VCaP (cell line): Measurements from ENCODE around the gene TTC21A.
A peak's percentile ranks its signal among the peaks of the same experiment; 100 is the strongest.

ENCODE experiments used
- H3K27ac ChIP-seq: fragments of 450-650 bp; 2 replicates; pipeline ENCODE4 v1.5.1; 2017
- TF ChIP-seq, protein P1 (sequence below): fragments of 450-650 bp; conservative IDR thresholded peaks from 2 replicates; pipeline ENCODE4 v1.5.1; 2017; ENCODE audit warnings: mild to moderate bottlenecking, moderate library complexity

TTC21A gene

GRCh38 chr3:39149059-39149455 lies 41.6 kb downstream of the TTC21A start:
- H3K27ac ChIP-seq = peak overlapping the region; percentile 84; the same call in 1 of the 2 replicates

GRCh38 chr3:39149498-39150147 lies 42.1 kb downstream of the TTC21A start:
- peak overlapping the region; percentile 84; the same call in 1 of the 2 replicates for H3K27ac ChIP-seq
- TF ChIP-seq, protein P1, sequence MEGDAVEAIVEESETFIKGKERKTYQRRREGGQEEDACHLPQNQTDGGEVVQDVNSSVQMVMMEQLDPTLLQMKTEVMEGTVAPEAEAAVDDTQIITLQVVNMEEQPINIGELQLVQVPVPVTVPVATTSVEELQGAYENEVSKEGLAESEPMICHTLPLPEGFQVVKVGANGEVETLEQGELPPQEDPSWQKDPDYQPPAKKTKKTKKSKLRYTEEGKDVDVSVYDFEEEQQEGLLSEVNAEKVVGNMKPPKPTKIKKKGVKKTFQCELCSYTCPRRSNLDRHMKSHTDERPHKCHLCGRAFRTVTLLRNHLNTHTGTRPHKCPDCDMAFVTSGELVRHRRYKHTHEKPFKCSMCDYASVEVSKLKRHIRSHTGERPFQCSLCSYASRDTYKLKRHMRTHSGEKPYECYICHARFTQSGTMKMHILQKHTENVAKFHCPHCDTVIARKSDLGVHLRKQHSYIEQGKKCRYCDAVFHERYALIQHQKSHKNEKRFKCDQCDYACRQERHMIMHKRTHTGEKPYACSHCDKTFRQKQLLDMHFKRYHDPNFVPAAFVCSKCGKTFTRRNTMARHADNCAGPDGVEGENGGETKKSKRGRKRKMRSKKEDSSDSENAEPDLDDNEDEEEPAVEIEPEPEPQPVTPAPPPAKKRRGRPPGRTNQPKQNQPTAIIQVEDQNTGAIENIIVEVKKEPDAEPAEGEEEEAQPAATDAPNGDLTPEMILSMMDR = no peak

More at GRCh38 chr3:39149059-39149455, 41.6 kb downstream of the TTC21A start:
- TF ChIP-seq, protein P1 = no peak

DNA sequence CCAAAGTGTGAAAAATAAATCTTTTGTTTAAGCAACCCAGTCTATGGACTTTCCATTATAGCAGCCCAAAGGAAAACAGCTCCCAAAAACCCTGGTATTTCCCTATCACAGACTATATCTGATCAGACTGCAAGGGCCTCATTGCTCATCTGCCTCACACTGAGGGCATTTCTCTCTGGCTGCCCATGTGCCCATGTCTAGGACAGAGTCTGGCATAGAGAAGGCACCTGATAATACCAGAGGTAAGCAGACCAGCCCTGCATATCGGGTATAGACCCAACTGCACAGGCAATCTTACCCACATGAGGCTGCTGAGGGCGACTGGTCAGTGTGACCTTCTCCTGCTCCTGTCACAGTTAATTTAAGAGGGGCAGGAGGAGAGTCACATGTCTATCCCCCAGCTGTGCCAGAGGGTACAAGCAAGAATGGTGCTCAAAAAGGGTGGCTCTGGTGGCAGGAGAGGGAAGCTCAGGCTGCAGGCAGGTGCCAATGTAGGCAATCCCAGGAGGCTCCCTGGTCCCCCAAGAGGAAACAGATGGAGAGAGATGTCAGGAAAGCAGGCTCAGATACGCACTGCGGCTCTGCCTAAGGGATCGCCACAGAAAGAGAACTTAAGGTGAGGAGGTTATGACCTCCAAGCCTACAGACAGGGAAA lies 42.8 kb downstream of the TTC21A start:
- peak overlapping the region; percentile 84 for H3K27ac ChIP-seq
- TF ChIP-seq, protein P1 = no peak

DNA sequence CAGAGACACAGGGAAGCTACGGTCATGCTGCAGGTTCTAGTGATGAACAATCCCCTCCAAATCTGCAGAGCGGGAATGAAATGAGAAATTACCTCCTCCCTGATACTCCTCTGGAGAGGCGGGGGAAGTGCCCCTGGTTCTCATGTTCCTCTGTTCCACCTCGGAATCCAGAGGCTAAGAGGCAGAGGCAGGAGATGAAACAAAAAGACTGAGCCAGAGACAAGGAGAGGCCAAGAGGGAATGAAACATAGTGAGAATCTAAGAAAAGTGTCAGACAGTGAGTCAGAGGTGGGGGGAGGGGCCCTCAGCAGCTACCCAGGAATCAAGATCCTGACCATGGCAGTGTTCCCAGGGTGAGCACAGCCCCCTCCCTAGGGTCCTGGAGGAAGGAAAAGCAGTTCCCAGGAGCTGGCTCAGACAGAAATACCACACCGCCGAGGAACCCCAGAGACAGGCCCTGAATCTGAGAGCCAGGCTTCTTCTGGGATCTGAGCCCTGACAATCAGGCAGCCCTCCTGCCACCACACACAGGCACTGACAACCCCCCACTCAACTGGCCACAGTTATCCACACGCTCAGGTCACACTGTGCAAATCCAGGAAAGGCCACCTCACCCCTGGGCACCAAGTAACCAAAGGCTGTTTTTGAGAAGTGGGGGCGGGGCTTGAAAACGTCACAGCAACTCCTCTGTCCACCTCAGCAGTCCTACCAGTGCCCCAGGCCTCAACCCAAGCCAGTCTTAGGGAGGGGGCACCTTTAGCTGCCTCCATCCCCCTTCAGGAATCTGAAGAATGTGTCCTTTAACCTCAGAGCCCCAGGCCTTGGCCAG lies 43.5 kb downstream of the TTC21A start:
- H3K27ac ChIP-seq = peak overlapping the region; percentile 84
- TF ChIP-seq, protein P1 = no peak

DNA sequence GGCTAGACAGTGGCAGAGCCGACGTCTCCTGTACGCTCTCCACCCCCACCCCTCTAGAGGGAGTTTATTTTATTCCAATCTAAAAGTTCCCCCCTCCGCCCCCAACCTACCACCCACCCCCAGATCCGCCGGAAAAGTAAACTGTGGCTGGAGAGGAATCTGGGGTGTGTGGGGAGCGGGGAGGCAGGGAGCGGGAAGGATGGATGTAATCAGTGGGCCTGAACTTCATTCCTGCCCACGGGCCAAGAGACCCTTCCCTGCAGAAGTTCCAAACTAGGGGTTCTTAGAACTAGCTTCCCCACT lies 46.4 kb downstream of the TTC21A start:
- peak overlapping the region; percentile 84 for H3K27ac ChIP-seq
- TF ChIP-seq, protein P1 = no peak

GRCh38 chr3:39154280-39155021 lies 47.0 kb downstream of the TTC21A start:
- H3K27ac ChIP-seq = peak overlapping the region; percentile 84
- TF ChIP-seq, protein P1 = no peak
